ENCODE results near the gene MGRN1. TPM values are rescaled to one million over a fixed set of nuclear protein-coding genes. Genes with fewer than 3 reads are reported as not detected.

The MGRN1 gene
- total RNA-seq, 1 experiment from 2014 or later = 15.4 TPM

DNA sequence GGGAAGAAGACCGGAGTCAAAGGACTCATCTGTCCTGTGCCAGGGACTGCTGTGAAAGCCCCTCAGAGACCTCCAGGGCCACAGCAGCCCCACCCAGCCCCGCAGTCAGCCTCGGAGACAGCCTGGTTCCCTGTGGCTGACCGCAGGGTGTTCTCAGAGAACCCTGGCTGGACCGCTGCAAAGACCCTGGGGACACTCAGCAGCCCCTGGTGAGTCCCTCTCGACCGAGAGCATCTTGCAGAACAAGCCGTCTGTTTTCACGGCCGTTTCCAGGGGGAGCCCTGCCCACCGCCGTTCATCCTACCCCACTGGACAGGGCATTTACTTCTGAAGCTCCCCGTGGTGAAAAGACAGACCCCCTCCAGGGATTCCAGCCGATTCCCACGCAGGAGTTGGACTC, 20.2 kb upstream of the MGRN1 start:
- no peak for DNase-seq (ENCODE audit: low spot score)

DNA sequence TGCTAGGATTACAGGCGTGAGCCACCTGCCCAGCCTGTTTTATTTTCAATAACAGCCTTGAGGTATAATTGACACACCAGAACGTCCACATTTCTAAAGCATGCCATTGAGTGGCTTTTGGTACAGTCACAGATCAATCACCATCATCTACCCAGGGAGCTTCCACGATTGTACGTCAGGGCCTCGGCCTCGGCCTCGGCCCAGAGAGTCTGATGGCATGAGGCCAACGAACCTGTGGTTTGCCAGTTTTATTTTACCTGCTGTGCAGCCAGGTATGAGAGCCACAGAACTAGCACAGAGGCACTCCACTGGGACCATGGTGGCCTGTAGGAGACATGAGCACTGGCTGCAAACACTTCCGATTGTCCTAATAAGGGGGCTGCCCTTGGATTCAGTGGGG, 18.3 kb upstream of the MGRN1 start:
- DNase-seq (ENCODE audit: low spot score) = no peak

DNA sequence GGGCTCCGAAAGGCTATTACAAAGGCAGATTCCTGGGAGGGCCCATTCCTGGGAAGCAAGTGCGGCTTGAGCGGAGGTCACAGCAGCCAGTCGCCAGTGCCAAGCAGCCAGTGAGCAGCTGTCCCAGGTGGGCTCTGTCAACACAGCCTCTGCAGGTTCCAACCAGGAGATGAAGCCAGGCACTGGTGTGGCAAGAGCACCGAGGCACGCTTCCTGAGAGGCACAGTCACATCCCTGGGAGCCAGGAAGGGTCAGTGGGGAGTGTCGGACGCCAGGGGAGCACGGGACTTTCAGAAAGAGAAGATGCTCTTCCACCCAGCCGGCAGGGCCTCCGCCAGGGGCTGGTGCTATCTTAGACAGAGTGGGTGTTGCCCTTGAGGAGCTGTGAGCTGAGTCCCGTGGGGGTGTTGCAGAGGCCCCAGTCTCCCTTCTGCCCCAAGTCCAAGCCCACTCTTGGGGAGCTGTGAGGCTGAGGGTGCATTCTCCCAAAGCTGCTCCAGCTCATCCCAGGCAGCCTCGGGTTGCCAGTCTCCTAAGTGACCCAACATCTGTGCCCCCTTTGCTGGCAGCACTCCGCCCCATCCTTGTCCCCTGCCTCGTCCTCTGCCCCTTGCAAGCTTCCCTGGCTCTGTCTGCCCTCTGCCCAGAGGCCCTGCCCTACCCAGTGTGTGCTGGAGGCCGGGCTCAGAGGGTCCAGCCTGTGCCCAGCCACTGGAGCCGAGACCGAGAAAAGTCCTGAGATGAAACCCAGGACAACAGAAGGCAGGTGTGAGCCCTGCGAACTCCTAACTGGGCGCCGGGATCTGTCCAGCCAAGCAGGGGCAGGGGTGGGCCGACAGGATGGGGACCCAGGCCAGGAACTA, 16.6 kb upstream of the MGRN1 start:
- DNase-seq (ENCODE audit: low spot score) = no peak

DNA sequence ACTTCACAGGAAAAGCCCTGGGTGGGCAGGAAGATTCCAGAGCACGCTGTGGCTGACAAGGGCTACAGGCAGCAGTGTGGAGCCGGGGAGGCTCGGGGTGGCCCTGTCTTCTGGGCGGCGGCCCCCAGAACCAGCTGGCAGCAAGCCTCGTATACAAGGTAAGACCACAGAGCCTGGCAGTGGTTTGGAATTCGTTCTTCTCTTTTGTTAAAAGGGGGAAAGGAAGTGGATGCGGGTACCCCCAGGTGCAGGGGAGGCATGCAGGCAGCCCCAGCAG, 16.0 kb upstream of the MGRN1 start:
- DNase-seq (ENCODE audit: low spot score) = no peak

- no peak for DNase-seq (ENCODE audit: low spot score)
Observed at GRCh38 chr16:4609200-4610010, 15.2 kb upstream of the MGRN1 start.

GRCh38 chr16:4610011-4611005, 14.3 kb upstream of the MGRN1 start:
- no peak for DNase-seq (ENCODE audit: low spot score)

DNA sequence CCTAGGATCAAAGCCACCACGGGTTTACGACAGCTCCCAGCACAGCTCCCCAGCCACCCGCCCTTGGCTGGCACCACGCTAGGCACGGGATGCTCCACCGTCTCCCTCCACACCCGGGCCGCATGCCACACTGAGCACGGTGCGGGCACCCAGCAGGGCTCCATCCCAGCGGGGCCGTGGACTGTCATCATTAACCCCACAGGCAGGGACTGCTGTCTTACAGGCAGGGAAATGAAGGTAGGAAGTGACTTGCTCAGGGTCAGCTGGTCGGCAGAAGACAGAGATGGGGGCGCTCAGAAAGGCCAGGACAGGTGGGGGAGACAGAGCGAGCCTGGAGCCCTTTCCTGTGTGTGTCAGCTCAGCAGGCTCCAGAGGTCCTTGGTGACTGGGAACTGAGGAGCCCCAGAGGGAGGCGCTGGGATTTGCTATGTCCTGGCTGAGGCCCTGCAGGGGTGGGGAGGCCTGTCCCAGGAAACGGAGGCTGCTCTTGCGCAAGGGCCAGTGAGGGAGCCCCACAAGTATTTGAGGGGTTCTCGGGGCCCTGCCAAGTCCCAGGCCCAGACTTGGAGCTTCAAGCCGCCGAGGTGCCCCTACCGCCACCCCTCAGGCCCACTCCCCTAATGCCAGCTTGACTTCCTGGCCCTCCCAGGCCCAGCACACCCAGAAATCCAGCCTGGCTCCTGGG, 13.1 kb upstream of the MGRN1 start:
- no peak for DNase-seq (ENCODE audit: low spot score)

GRCh38 chr16:4612474-4612931, 12.1 kb upstream of the MGRN1 start:
- no peak for DNase-seq (ENCODE audit: low spot score)

DNA sequence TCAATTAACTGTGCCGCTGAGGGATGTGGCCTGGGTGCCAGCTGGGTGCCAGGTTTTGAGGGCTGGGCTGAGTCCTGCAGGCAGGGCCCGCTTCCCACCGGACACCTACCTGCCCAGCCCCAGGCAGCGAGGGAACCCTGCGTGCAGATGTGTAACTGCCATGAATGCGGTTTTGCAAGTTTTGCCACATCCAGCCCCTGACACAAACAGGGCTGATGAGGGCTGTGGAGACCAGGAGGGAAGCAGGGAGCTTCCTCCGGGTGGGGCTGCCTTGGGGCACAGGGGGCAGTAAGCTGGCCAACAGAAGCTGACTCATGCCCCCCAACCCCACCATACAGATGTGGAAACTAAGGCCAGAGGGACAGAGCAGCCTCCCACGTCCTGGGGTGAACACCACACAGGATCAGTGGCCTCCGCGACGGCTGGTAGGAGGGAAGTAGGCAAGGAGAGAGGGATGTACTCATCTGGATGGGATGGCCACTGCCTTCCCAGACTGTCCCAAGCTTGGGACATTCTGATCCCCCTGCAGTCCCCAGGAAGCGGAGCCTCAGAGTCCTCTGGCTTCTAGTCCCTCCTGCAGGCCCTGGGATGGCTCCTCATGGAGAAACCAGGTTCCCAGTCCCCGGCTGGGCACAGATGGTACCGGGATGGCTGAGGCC, 11.5 kb upstream of the MGRN1 start:
- DNase-seq (ENCODE audit: low spot score) = no peak

DNA sequence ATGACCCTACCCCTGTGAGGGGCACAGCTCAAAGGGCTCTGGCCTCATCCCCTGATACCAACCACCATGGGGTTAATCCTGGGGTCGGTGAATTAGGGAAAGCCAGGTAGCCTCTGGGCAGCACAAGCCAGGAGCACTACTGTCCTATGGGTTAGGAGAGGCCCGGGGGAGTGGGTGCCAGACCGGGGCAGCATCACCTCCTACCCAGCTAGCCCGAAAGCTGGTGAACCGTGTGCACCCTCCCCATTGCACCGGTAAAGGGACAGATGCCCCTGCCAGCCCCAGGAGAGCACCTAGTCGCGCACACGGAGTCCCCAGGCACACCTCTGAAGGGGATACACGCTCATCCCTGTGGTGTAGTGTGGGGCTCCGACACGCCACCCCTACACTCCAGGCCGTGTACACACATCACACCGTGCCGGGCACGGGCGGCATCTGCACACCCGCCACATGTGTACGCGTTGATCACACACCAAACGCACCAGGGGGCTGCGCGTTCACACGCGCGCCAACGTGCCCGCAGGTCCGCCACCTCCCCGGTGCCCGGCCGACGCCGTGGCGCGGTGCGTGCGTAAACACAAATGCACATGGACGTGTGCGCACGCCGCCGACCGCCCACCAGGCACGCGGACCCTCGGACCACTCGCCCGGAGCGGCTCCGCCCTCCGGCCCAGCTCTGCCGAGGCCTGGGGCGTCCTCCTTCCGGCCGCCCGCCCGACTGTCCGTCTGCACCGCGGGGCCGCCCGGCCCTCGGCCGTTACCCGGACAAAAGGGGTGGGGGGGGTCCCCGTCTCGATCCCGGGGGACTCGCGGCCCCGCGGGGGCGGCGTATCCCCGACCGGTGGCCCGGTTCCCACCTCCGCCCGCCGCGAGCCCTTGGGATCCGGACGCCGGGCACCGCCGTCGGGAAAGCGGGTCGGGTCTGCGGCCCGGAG, 10.7 kb upstream of the MGRN1 start:
- DNase-seq (ENCODE audit: low spot score) = no peak

DNA sequence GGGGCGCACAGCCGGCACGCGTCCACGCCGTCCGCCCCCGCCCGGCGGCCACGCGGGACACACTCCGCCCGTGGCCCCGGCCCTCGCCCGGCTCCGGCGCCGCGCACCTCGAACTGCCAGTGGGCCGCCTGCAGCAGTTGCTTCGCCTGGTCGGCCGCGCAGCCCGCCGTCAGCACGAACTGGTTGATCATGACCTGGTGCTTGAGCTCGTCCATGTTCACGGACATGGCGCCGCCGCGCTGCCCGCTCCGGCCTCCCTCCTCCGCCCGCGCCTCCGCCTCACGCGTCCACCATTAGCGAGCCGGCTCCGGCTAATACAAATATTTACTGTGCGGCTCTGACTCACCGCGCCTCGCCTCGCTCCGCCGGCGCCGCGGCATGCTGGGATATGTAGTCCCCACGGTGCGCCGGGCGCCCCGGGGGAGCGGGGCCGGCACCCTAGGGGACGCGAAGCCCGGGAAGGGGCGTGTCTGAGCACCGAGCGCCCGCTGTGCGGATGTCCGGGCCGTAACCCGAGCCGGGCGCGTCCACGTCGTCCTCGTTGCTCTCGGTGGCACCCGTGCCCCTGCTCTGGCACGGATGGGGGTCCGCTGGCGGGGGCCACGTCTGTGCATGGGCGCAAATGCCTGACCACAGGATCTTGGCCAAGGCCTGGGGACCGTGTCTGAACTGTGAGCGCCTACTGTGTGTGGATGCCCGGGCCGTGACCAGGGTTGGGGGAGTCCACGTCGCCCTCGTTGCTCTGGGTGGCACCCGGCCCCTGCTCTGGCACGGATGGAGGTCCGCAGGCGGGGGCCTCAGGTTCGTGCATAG, 9.8 kb upstream of the MGRN1 start, which contains the start of gene UBALD1:
TSS of gene UBALD1 (minus strand) at position 318 of the 813 bp plus-strand sequence. CDS start at position 227, 91 bp downstream.
- peak; percentile 85 for DNase-seq (ENCODE audit: low spot score)

- DNase-seq (ENCODE audit: low spot score) = no peak
Observed at GRCh38 chr16:4615384-4616046, 9.1 kb upstream of the MGRN1 start.

GRCh38 chr16:4616047-4616811, 8.4 kb upstream of the MGRN1 start:
- DNase-seq (ENCODE audit: low spot score) = peak; percentile 100

DNA sequence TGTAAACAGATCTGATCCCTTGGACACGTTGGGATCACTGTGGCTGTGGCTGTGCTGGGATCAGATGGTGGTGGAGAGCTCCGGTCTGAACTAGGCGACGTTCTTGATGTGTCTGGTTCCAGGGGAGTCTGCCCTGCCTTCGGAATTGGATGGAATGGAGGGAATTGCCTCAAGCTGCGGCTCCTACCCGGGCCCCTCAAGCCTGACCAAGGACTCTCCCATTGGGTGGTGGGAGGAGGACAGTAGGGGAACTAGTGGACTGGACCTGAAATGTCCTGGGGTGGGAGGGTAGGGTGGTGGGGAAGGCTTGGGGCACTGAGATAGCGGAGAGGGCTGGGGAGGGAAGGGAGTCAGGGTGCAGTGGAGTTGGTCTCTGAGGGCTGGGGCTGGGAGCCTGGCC, 6.7 kb upstream of the MGRN1 start:
- DNase-seq (ENCODE audit: low spot score) = no peak

DNA sequence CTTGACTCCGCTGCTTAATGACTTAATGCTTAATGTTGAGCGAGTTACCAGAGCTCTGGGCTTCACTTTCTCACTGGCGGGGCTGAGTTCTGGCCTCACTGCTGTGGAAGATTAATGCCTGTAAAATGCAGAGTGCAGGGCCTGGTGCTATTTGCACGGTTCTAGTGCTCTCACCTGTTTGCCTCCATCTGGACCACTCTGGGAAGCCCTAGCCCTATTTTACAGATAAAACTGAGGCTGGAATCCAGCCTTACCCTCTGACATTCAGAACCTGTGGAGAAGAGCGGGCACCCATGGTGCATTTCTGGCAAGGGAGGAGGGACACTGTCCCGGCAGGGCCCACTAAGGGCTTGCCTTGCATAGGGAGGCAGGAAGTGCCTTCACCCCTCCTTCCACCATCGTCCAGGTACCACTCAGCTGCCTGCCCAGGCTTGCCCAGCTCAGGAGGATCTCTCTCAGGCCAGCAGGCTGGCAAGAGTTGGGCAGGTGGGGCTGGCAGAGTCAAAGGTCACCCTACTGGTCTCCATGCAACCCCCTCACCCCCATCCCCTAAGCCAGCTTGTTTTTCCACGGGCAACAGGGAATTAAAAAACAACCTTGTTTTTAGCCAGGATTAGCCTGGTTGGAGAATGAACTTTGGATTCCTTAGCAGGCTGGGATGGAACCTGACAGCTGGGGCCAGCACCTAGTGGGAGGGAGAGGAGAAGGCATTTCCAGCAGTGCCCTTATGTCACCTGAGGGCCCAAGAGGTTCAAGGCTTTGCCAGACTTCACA, 5.8 kb upstream of the MGRN1 start:
- no peak for DNase-seq (ENCODE audit: low spot score)

- DNase-seq (ENCODE audit: low spot score) = no peak
Observed at GRCh38 chr16:4623593-4623992, 1.0 kb upstream of the MGRN1 start.

All from H4 (cell line).